VCaP (cell line): ENCODE measurements around the gene EFHC1.

Source experiments
- H3K27ac ChIP-seq: fragments of 450-650 bp; 2 replicates; pipeline ENCODE4 v1.5.1; 2017
- CTCF ChIP-seq: fragments of 450-650 bp; conservative IDR thresholded peaks from 2 replicates; pipeline ENCODE4 v1.5.1; 2017; ENCODE audit warnings: mild to moderate bottlenecking, moderate library complexity

The EFHC1 gene

GRCh38 chr6:52399511-52400312 lies 20.4 kb upstream of the EFHC1 start:
- H3K27ac ChIP-seq = no peak overlapping the region
- TF ChIP-seq CTCF = peak; percentile 83

- H3K27ac ChIP-seq = no peak overlapping the region
- no peak for TF ChIP-seq CTCF
These were observed 19.7 kb upstream of the EFHC1 start for GRCh38 chr6:52400313-52401041.

- TF ChIP-seq CTCF = no peak
- no peak overlapping the region for H3K27ac ChIP-seq
These were observed 17.1 kb upstream of the EFHC1 start for GRCh38 chr6:52403086-52403485.

- no peak overlapping the region for H3K27ac ChIP-seq
- no peak for TF ChIP-seq CTCF
These were observed 16.5 kb upstream of the EFHC1 start for GRCh38 chr6:52403627-52404026.

GRCh38 chr6:52405243-52405642 lies 14.9 kb upstream of the EFHC1 start:
- TF ChIP-seq CTCF = no peak
- no peak overlapping the region for H3K27ac ChIP-seq

GRCh38 chr6:52407467-52407866 lies 12.7 kb upstream of the EFHC1 start:
- TF ChIP-seq CTCF = peak; percentile 74
- H3K27ac ChIP-seq = no peak overlapping the region

- no peak for TF ChIP-seq CTCF
- no peak overlapping the region for H3K27ac ChIP-seq
These were observed 10.6 kb upstream of the EFHC1 start for GRCh38 chr6:52409499-52409898.
